DMS53 treated with DMSO at 0.1 percent for 48 hours (cell line): ENCODE measurements around the gene SEC62.
A peak's percentile ranks its signal among the peaks of the same experiment; 100 is the strongest.

Experiments used
- DNase-seq: peaks from one replicate; lab custom pipeline; 2025; ENCODE audit not compliant: unreplicated experiment; lab: John Stamatoyannopoulos, UW

Gene SEC62, protein sequence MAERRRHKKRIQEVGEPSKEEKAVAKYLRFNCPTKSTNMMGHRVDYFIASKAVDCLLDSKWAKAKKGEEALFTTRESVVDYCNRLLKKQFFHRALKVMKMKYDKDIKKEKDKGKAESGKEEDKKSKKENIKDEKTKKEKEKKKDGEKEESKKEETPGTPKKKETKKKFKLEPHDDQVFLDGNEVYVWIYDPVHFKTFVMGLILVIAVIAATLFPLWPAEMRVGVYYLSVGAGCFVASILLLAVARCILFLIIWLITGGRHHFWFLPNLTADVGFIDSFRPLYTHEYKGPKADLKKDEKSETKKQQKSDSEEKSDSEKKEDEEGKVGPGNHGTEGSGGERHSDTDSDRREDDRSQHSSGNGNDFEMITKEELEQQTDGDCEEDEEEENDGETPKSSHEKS

DNA sequence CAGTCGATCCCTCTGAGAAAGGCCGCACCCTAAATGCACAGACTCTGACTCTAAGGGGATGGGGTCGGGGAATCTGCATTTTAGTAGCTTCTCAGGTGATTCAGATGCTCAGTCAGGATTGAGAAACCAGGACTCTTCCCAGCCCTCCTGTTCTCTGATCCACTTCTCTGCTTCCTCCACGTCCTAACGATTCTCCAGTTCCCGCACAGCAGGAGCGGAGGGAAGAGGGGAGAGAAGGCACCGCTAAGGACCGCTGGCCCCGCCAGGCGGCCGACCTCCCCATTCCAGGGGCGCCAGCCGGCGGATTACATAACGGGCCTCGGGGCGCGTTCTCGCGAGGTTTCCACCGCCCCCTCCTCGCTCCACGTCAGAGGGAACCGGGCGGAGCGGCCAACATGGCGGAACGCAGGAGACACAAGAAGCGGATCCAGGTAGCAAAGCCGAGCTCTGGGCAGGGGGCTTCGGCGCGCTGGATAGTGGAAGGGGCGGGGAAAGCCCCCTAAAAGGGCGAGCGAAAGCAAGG is at the start of gene SEC62:
SEC62 (plus strand) TSS at position 380 of the 523 bp plus-strand sequence; CDS start at position 396, 16 bp downstream.
- DNase-seq: peak; percentile 66

DNA sequence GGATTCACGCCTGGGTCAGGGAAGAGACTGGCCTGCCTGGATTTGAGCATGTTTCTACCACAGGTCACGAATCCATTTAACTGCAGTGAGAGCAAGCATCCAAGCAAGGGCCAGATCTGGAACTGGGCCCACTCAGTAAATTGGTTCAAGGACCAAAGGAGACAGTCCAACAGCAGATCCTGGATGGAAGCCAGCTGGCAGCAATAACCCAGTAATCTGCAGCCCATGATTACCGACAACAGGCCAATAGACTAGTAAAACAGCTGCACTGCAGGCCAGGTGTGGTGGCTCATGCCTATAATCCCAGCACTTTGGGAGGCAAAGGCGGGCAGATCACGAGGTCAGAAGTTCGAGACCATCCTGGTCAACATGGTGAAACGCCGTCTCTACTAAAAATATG is 43.4 kb upstream of the SEC62 start:
- DNase-seq: no peak

DNA sequence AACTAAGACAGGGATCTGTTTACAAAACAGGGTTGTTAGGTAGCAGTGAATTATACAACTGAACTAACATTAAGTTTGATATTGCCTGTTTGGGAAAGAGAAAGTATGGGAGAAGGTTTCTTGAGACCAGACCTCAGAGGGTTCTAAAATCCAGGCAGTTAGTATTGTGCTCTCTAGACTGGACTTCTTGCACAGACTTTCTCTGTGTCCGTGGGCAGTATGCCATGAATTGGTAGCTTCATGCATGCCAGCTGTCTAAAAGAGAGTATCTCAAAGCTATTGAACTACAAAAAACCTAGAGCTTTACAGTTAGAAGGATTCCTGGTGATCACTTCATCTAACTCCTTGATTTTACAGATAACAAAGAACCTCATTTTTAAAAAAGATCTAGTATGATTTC is 42.8 kb upstream of the SEC62 start:
- DNase-seq: no peak

DNA sequence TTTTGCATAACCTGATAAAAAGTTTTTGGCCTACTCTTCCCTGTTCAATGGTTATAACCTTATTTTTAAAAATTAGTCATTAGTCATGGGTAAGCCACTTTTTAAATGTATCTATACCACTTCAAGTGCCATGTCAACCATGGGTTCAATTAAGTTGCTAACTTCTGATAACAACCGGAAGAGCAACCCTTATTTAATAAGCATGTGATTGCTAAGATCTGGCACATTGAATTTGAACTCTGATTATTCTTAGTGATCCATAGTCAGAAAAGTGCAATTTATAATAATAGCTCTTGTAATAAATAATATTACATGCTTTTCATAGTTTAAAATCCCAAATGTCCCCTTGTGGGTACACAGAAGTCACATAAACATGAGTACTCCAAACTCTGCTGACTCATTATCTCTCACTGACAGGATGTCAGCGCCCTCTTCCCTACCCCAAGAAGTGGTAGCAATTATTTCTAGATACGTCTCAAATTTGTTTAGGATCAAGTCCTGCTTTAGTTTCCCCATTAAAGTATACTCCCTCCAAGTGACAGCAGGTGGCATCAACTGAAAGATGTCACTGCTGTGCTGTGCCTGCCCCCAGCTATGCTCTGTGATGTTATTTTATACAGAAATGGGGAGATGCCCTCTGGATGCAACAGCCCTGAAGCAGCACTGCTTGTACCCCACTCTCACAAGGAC is 36.6 kb upstream of the SEC62 start:
- DNase-seq: peak; percentile 34

DNA sequence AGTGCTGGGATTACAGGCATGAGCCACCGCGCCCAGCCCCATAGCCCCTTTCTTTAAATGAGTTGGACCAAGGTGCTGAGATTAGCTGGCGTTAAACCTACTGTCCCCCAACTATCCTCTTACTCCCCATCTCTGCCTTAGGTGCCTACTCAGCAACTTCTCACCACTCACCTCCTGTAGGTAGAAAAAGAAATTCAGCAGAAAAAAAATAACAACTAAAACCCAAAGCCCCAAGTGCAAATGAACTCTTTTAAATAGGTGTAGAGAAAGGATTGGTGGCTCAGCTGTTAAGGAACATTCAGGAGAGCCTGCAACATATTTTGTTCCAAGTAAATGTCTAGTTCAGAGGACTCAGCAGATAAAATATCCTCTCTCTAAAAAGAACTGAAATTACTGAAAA is 35.8 kb upstream of the SEC62 start:
- no peak for DNase-seq

DNA sequence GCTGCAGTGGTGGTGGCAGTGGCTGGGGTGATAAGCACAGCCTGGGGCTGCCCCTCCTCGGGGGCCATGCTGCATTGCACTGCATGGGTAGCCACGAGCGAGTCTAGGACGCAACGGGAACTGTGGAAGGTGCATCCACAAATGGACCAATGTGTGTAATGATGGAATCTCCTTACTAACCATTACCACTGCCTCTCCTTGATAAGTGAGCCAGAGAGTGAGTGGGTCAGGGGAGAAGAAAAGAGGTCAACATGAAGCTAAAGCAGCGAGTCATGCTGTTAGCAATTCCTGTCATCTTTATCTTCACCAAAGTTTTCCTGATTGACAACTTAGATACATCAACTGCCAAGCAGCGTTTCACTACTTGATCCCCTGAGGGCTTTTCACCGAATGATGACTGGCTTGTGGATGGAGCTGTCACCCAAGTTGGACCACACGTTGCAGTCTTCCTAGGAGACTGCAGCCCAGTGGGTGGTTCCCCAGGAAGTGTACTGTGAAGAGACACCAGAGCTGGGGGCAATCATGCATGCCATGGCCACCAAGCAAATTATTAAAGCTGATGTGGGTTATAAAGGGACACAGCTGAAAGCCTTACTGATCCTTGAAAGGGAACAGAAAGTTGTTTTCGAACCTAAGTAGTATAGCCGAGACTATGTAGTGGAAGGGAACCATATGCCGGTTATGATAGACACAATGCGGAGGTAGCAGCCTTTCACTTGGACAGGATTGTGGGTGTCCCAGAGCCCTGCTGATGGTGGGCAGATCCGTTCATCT is 34.7 kb upstream of the SEC62 start:
- DNase-seq: no peak

DNA sequence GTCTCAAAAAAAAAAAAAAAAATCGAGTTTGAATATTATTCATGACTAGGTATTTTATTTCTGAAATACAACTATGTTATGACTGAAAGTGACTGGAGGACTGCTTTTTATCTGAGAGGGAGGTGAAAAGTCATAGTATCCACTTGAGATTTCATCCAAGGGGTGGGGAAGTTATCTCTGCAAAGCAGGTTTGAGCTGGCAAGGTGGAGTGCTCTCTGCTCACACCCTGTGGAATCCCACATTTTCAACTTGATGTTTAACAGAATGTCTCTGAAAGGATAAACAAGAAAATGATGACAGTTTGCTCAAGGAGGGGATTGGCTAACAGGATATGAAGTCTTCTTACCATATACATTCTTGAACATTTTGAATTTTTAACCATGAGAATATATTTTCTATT is 27.3 kb upstream of the SEC62 start:
- no peak for DNase-seq

DNA sequence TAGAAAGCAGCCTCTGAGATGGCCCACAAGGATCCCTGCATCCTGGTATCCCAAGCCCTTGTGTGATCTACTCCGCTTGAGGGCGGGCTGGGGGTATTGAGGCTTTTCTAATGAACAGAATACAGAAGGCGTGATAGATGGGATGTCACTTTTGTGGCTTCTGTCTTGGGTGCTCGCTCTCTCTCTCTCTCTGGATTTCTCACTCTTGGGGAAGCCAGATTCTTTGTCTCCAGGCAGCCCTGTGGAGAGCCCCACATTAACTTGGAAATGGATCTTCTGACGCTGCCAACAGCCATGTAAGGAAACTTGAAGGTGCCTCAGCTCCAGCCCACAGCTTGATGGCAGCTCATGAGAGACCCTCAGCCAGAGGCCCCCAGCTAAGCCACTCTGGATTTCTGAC is 26.9 kb upstream of the SEC62 start:
- DNase-seq: no peak

DNA sequence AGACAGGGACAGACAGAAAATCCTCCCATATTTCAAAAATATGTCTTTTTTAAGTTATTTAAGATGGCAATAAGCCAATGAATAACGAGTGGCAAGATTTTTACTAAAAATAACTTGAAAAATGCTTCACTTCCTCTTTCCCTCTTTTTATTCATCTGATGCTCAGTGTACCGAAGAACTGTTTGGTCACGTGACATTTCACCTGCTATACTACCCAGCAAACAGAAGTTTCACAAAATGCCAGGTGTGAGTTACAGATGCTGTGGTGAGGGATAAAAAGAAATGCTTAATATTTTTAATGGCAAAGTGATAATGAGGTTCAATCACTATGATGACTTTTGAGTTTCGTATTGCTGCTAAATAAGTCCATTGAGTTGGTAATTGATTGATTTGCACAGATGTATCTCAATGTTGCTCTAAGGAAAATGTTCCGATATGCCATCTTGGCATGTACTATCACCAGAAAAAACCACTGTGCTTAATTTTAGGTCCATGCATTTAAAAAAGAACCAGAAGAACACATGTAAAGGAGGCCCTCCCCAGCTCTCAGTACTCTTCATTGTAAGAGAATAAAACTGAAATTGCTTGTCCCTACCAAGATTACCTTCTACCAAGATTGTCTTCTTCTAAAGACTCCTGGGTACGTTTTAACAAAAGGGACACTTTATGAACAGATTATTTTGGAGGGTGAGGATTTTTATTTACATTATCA is 26.0 kb upstream of the SEC62 start:
- DNase-seq: peak; percentile 33

DNA sequence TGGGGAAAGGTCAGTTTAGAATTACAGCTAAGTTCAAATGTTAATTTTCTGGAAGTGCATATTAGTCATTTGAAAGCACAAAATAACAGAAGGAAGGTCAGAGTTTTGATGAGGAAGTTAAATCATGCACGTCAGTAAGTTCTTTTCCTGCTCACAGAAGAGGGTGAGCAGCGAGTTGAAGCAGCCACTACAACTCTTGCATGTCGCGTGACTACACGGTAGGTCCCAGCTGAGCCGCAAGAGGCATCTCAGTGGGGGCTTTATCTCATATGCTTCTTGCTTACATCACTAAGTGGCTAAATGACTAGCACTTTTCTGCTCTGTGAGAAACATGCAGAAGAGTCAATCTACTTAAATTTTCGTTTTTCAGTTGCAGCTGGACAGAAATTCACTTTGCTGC is 21.3 kb upstream of the SEC62 start:
- no peak for DNase-seq

DNA sequence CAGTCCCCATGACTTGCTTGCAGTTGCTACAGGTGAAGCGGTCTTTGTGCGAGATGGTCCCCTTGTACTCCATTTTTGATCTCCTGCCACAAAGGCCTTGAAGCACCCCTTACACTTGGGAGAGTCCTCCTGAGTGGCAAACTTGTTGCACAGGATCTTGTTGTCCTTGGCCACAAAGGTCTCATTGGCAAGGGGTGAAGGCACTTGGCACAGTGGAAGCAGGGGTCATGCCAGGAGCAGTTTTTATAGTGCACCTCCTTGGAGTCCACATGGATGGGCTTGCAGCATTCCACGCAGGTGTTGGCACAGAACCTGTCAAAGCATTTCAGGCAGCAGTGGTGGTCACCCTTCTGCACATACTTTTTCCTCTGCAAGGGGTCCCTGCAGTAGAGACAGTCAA is 20.3 kb upstream of the SEC62 start:
- no peak for DNase-seq

DNA sequence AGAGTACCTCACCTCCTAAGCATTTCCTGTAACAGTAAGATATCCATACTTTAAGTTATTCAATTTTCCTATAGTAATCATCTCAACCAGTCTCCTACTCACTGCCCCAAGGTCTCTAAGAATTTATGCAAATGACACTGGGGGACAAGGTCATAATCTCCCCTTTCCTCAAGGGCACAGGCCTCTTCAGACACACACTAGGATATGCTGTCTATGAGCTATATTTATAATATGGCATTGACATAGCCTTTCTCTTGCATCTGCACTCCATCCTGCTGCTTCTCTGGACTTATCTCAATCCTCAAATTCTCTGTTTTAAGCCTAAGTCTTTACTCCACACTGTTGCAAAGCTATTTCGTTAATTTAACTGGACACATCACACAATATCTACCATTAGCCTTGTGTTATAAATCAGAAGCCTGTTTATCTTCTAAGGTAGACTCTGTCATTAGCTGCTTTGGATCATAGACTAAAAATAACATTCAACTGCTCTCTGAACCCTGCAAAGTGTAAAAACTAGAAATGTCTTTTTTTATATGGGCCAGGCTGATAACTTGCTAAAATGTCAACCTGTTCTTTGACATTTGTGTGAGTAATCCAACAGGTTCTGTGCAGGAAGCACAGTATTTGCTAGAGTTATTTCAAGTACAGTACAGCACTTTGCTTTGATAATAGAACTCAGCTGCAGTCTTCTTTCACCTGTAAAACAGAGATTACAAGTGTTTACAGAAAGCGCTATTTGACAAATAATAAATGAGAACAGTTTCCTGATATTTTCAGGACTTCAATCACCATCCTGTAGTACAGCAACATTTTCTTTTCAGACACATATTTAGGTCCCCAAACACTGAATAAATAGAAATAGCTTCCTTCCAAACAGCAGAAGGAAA is 17.8 kb upstream of the SEC62 start:
- DNase-seq: peak; percentile 91

DNA sequence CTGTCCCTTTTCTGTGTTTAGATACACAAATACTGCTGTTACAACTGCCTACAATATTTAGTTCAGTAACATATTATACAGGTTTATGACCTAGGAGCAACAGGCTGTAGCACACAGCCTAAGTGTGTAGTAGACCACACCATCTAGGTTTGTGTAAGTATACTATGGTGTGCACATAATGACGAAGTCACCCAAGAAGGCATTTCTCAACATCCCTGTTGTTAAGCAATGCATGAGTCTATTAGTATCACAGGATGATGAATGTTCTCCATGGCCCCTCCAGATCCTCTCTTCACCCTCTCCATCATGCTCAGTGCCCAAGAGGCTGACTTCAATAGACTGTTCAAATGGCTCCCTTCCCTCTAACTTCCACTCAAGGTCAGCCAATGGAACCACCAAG is 14.6 kb upstream of the SEC62 start:
- no peak for DNase-seq

DNA sequence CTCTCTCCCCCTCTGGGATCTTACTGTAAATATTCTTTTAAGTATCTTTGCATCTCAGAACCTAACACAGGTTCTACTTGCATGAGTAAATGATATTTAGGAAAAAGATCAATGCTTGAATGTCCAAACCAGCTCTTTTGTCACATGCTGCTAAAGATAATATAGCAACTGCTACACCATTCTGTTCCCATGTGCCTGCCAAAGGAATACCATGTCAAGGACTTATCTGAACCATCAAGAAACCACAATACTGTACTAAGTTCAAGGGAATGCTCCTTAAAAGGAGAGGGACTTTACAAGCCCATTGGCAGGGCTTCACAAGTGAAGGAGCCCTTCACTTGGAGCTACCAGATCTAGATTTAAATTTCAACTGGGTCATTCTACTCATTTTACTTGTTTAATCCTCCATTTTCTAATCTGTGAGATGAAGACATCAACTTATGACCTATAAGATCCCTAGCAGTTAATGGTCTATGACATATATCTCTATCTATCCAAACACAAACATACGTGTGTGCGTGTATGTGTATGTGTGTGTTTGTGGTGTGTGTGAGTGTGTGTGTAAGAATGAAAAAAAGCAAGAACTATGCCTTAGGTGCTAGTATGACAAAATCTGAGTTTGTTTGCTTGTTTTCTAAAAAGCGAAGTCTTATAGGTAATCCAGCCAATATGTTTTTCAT is 13.0 kb upstream of the SEC62 start:
- DNase-seq: no peak

DNA sequence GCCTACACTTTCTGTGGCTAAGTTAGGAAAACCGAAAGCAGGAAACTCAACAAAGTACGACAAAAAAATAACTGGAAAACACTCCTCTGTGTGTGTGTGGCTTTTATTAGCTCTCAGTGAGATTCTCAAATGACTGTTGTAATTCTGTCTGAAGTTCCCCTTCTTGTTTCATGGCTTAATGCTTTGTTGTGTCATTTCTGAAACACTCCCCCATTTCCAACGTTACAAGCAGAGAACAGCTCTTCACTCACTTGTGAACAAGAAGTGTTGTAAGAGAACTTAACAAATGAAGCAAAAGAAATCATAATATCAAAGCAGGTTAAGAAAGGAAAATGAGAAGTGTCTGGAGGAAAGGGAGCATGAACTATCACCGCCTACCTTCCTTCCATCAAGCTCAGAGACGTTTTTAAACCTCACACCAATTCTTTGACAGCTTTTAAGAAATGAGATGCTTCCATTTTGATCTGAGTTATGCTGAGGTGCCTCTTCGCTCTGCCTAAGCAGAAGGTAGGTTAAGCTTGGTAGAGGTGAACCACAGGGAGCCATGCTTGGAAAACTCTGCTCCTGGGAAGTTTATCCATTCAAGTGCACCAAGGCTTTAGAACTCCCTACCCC is 12.4 kb upstream of the SEC62 start:
- no peak for DNase-seq

DNA sequence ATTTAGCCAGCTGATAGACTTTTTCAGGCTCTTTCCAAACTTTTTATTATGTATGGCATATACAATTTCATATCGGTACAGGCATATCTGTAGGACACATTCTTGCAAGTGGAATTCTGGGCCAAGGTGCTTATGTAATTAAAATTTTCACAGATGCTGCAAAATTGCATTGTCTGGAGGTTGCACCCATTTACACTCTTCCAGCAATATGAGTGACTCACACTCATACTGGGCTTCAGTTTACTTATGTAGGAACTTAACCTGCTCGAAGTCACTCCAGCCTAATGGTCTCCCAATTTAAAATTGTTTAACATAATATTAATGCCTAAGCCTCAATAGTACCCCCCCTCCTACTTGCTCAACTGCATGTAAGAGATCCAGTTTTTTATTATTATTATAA is 11.2 kb upstream of the SEC62 start:
- no peak for DNase-seq

DNA sequence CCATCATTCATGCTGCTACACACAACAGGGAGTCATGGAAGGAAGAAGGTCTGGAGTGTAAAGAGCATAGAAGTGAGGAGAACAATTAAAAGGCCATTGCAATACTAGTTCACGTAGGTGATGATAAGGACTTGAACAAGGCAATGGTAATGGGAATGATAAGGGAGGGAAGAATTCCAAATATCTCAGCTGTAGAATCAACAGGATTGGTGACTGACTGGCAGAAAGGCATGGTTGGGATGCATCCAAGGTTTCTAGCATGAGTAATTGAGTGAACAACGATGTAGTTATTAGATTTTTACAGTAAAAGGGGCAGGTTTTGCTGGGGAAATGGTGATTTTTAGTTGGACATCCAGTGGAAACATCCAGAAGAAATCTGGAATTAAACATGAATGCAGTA is 2.4 kb upstream of the SEC62 start:
- DNase-seq: no peak

DNA sequence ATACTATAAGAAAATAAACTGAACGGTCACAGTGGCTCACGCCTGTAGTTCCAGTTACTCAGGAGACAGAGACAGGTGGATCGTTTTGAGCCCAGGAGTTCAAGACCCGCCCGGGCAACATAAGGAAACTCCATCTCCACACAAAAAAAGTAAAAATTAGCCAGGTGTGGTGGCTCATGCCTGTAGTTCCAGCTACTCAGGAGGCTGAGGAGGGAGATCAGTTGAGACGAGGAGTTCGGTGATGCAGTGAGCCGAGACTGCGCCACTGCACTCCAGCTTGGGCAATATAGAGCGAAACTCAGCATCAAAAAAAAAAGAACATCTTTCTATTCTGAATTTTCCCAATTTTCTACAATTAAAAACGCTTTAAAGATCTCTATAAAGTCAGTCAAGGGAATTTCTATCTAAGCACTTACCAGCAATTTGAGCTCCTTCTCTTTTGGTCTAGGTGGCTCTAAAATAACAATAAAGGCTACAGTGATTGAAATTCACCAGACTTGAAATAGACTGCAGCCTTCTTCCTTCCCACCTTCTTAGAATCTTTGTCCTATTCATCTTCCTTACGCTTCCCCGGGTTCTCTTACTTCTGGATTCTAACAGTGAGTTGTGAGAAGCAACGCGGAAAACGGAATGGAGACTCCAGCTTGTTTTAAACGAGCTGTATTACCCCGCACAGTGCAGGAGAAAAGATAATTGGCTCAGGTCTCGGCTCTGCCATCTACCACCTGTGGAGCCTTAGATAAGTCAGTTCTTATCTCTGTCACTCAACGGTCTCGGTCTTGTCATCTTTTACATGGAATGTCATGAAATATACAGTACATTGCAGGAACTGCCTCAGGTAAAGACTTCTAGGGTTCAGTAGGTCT is 812 bp upstream of the SEC62 start:
- peak; percentile 36 for DNase-seq
